Measurements from ENCODE around the gene AUP1. TPM values are rescaled to one million over a fixed set of nuclear protein-coding genes. Genes with fewer than 3 reads are reported as not detected.

AUP1 gene
- polyA plus RNA-seq, 1 donor from 2014 or later = 153 TPM

DNA sequence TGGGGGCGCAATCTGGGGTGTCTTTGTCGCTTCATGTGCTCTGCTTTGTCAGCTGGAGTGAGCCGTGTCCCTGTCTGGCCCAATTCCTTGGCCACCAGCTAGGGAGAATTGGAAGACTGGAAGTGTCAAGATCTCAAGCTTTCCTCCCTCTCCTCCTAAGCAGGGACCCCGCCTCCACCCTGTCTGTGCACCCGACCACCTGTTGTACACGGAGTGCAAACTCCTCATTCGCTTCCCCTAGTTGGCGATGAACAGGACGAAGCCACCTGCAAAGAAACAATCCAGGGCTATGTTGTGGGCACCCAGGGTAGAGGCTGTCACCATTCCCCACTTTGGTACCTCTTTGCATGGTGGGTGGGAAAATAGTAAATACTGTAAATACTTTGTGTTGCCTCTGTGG lies 1.8 kb downstream of the AUP1 start:
- no peaks in the 10 kb centered on the region for H3K36me3 ChIP-seq (ENCODE audit: insufficient read depth, low read length)
- no peaks in the 10 kb centered on the region for H4K20me1 ChIP-seq (ENCODE audit: insufficient read depth)
- H3K9me2 ChIP-seq (ENCODE audit: insufficient read depth, low read length) = no peaks in the 10 kb centered on the region
- peaks cover 14% of the 10 kb centered on the region for H3K79me2 ChIP-seq (replicated peaks; ENCODE audit: insufficient read depth, low read length)
- no peak overlapping the region for H3K27ac ChIP-seq (ENCODE audit: low read length)
- no peak for TF ChIP-seq CTCF (IDR thresholded peaks at IDR 0.05; ENCODE audit: poor library complexity, severe bottlenecking)
- no peak for TF ChIP-seq TAF1 (IDR thresholded peaks at IDR 0.05; ENCODE audit: low read depth)
- TF ChIP-seq, protein P1, sequence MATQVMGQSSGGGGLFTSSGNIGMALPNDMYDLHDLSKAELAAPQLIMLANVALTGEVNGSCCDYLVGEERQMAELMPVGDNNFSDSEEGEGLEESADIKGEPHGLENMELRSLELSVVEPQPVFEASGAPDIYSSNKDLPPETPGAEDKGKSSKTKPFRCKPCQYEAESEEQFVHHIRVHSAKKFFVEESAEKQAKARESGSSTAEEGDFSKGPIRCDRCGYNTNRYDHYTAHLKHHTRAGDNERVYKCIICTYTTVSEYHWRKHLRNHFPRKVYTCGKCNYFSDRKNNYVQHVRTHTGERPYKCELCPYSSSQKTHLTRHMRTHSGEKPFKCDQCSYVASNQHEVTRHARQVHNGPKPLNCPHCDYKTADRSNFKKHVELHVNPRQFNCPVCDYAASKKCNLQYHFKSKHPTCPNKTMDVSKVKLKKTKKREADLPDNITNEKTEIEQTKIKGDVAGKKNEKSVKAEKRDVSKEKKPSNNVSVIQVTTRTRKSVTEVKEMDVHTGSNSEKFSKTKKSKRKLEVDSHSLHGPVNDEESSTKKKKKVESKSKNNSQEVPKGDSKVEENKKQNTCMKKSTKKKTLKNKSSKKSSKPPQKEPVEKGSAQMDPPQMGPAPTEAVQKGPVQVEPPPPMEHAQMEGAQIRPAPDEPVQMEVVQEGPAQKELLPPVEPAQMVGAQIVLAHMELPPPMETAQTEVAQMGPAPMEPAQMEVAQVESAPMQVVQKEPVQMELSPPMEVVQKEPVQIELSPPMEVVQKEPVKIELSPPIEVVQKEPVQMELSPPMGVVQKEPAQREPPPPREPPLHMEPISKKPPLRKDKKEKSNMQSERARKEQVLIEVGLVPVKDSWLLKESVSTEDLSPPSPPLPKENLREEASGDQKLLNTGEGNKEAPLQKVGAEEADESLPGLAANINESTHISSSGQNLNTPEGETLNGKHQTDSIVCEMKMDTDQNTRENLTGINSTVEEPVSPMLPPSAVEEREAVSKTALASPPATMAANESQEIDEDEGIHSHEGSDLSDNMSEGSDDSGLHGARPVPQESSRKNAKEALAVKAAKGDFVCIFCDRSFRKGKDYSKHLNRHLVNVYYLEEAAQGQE (IDR thresholded peaks at IDR 0.05; ENCODE audit: borderline replicate concordance) = no peak
- no peak for TF ChIP-seq EP300 (conservative IDR thresholded peaks at IDR 0.05; ENCODE audit: poor library complexity, severe bottlenecking)
- TF ChIP-seq RAD21 (conservative IDR thresholded peaks at IDR 0.05) = no peak
- no peak for TF ChIP-seq EZH2 (IDR thresholded peaks at IDR 0.05; ENCODE audit: borderline replicate concordance, insufficient read depth, low read length, poor library complexity, severe bottlenecking)
- TF ChIP-seq POLR2AphosphoS5 (IDR thresholded peaks at IDR 0.05) = no peak
- no peak for TF ChIP-seq MXI1 (conservative IDR thresholded peaks at IDR 0.05; ENCODE audit: poor library complexity, severe bottlenecking)
- TF ChIP-seq SMC3 (conservative IDR thresholded peaks at IDR 0.05; ENCODE audit: poor library complexity) = no peak
- no peak overlapping the region for H3K9ac ChIP-seq (ENCODE audit: low read length)
- H3K9me3 ChIP-seq (ENCODE audit: low read length) = no peaks in the 10 kb centered on the region
- no peak overlapping the region for H3K4me2 ChIP-seq (ENCODE audit: low read length)
- H3K4me3 ChIP-seq (ENCODE audit: low read length) = no peak overlapping the region
- H2AFZ ChIP-seq (ENCODE audit: low read depth, low read length) = no peak overlapping the region
- H3F3A ChIP-seq (ENCODE audit: insufficient read depth, low read length, poor library complexity, severe bottlenecking) = no peaks in the 10 kb centered on the region
- no peaks in the 10 kb centered on the region for H3K27me3 ChIP-seq (ENCODE audit: insufficient read depth, low read depth, low read length)

DNA sequence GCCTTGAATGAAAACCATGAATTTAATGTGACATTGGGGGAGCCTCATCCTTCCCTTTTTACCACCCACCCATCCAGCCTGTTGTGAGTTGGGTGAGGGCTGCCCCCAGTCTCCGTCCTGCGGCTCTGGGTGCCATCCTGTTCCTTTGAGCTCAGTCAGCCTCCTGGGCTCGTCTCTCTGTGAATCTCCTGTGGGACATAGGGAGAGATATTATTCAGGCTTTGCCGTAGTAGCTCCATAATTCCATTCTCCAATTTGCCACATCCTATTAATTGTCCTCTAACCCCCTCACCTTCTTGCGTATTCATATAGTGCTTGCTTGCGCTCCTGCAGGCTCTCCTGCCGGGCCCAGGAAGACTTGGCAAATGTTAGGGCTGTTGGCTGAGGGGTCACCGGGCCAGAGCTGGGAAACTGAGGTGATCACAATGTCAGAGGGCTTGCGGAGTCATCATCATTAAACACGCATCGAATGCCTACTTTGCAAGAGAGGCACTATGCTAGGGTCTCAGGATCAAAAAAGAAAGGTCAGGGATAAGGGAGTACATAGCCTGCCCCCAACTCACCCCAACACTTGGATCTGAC lies 2.8 kb downstream of the AUP1 start:
- H3K36me3 ChIP-seq (ENCODE audit: insufficient read depth, low read length) = no peaks in the 10 kb centered on the region
- H3F3A ChIP-seq (ENCODE audit: insufficient read depth, low read length, poor library complexity, severe bottlenecking) = no peaks in the 10 kb centered on the region
- no peaks in the 10 kb centered on the region for H4K20me1 ChIP-seq (ENCODE audit: insufficient read depth)
- no peaks in the 10 kb centered on the region for H3K9me3 ChIP-seq (ENCODE audit: low read length)
- no peak overlapping the region for H3K4me3 ChIP-seq (ENCODE audit: low read length)
- H3K27me3 ChIP-seq (ENCODE audit: insufficient read depth, low read depth, low read length) = peaks cover 7% of the 10 kb centered on the region
- H3K9me2 ChIP-seq (ENCODE audit: insufficient read depth, low read length) = no peaks in the 10 kb centered on the region
- no peak overlapping the region for H3K4me2 ChIP-seq (ENCODE audit: low read length)
- H3K9ac ChIP-seq (ENCODE audit: low read length) = no peak overlapping the region
- no peak overlapping the region for H3K27ac ChIP-seq (ENCODE audit: low read length)
- H3K79me2 ChIP-seq (replicated peaks; ENCODE audit: insufficient read depth, low read length) = peaks cover 14% of the 10 kb centered on the region
- H2AFZ ChIP-seq (ENCODE audit: low read depth, low read length) = no peak overlapping the region
- TF ChIP-seq, protein P1 (IDR thresholded peaks at IDR 0.05; ENCODE audit: borderline replicate concordance) = no peak
- TF ChIP-seq CTCF (IDR thresholded peaks at IDR 0.05; ENCODE audit: poor library complexity, severe bottlenecking) = no peak
